Colon (tissue), 2 donors: Measurements from ENCODE around the gene SLC9A9.

Experiments used
- FAIRE-seq: peaks from 2 replicates; lab custom pipeline; 2012; peaks lifted over from hg19 to GRCh38; lab: Jason Lieb, UNC
- donor health status: control.
- donor health status: control.

SLC9A9 gene

DNA sequence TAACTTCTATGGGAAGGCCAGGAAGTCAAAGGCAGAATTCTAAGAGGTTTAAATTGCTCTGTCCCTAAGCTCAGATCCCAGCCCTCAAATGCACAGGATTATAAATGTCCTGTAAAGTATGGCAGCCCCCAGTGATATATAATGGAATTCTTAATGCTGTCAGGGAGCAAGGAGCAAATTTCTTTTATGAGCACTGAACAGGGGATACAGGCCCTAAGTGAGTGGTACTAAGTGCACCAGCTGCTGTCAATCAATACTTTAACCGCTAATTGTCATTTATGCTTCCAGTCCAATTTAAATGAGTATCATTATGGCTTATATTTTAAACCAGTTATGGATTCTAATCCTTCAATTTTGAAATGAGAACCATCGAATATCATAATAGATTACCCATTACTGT lies 4.7 kb downstream of the SLC9A9 start:
- FAIRE-seq, result no peak

DNA sequence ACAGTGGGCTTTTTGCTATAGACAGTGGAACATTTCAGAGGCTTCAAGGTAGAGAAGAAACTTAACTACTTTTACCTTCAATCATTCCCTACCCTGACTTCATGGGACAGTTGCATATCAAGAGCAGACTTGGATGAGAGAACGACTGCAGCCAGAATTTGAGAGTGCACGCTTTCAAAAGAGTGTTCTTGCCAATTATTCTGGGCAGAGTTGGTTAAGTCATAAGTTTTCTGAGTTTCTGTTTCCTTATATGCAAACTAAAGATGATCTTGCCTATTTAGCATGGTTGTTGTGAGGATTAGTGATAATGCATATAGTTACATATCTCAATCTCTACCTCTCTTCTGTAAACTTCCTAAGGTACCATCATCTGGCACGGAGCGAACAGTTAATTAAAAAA lies 7.6 kb downstream of the SLC9A9 start:
- no peak for FAIRE-seq

DNA sequence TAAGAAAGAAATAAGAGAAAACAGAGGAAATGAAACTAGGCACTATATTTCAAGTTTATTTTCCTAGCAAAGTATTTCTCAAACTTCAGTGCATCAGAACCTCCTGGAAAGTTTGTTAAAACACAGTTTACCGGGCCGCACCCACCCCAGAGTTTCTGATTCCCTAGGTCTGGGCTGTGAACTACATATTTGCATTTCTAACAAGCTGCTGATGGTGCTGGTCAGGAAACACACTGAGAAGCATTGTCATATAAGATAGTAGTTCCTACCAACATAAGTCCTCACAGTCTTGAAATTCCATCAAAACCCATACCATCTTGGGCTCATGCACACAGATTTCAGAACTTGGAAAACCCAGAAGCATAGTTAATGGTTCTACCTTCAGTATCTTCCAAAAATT lies 8.3 kb downstream of the SLC9A9 start:
- no peak for FAIRE-seq

DNA sequence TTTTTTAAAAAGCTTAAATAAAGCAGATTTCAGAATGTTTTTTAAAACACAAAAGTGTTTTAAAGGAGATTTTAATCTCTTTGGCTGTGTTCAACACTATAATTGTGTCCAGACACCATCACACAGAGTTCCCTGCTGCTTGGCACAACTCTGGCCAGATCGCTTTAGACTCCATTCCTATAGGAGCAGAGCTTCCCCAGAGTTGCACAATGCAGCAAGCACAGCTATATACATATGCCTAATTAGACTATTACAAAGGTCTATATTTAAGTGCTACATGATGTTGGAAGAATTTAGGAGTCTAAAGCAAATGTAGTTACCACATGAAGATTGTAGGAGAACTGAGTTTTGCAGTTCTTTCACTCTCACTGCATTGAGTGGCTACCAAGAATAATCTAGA lies 11.2 kb downstream of the SLC9A9 start:
- no peak for FAIRE-seq

DNA sequence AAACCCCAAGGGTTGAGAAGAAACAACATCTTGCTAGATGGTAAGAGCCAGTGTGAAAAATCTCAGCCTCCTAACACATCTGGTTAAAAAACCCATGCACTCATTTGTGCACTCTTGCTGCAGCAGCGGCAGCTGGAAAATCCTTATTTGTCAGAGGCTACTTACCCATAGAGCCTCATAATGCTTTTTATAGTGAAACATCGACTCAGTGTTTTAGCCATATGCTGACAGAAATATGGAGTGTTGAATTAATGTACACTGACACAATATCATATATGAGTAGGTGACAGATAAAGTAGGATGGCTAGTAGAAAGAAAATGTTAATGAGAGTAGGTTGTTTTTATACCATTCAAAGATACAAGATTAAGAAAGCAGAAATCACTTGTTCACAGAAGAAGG lies 13.0 kb downstream of the SLC9A9 start:
- FAIRE-seq, result no peak

DNA sequence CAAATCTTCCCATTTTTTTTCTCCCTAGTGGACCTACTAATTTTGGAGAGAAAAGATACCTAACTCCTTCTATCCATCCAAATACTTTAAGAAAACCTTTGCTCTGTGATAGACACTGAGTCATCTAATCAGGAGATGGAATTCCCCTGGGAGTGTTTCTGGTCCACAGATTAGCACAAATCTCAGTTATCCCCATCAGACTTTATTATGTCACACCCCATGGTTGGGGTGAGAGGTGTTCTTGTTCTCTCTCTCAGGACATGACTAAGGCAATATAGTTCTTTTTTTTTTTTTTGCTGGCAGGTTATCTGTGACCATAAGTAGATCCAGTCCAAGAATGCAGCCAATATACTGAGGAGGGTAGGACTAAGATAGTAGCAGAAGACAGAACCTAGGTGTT lies 15.8 kb downstream of the SLC9A9 start:
- FAIRE-seq, result no peak

DNA sequence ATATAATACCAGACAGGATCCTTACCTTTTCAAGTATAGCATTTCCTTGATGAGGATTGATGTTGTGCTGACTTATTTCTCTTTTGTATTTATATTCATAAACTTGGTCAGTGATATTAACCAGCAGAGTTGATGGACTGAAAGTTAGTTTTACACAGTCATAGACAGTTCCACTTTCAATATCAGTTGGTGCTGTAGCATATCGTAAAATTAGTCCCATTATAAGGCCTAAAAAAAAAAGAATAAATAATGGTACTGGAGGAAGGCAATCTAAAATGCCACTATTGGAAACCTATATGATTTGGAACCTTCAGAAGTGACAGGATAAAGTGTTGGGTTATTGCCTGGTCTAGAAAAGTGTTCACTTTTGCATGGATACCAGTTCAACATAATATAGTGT lies 16.3 kb downstream of the SLC9A9 start:
- no peak for FAIRE-seq

DNA sequence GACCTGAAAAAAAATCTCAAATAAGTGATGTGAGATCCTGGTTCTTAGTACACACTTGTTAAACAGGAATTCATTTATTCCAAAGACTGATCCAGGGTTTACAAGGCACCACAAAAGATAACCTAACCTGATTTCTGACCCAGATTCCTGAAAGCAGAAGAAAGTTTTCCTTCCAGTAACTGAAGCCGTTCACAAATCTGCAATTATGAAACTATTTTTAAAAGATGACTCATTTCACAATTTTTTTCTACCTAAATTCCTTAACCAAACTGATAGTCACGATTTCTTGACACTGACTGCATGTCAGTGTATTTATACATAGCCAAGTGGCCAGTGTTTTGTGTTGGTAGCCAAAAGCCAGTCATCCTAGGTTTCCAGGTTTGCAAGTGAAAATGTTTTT lies 17.1 kb downstream of the SLC9A9 start:
- no peak for FAIRE-seq

DNA sequence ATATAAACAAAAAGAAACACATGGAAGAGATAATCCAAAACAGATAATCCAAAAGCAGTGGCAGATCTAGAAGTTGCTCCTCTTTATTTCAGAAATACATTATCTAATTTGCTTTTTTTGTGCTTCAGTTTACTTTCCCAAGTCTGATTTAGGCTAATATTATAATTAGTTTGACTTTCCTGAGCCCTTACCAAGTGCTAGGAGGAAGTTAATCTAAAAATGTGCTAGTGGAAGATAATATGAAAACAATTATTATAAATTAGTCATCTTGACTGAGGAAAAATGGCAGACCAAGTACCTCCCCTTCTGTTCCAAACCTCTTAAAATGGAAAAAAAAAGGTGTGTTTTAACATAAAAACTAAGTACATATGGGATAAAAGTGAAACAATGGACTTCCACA lies 17.5 kb downstream of the SLC9A9 start:
- FAIRE-seq, result no peak

DNA sequence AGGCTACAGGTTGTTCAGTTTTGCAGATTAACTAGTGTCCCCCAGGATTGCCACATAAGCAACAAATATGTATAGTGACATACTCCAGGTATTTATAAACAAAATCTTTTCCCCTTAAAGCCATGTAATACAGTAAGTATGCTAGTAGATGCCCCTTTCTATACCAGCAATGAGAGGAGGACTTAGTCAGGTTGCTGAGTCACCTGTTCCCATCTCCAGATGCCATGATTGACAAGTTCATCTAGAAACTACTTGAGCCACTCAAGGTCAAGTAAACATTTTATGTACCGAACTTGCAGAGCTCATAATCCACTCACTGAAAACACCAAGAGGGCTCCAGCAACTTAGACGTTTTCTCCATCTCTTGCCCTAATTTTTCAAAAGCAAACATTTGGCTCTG lies 18.2 kb downstream of the SLC9A9 start:
- no peak for FAIRE-seq

DNA sequence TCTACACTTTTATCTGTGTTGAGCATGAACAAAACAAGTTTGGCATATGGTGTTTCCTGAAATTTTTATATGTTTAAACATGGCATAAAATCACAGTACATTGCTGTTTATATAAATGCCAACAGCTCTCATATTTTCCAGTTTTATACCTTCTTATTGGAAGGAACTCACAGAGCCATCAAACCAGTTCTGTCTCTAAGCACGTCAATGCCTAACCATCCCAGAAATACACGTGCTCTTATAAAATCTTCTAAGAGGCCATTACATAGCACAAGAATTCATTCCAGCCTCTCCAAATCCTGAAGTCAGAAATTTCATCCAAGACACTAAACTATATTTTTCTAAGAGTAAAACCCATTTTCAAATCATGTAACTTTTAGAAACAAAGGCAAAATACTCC lies 20.8 kb downstream of the SLC9A9 start:
- no peak for FAIRE-seq

DNA sequence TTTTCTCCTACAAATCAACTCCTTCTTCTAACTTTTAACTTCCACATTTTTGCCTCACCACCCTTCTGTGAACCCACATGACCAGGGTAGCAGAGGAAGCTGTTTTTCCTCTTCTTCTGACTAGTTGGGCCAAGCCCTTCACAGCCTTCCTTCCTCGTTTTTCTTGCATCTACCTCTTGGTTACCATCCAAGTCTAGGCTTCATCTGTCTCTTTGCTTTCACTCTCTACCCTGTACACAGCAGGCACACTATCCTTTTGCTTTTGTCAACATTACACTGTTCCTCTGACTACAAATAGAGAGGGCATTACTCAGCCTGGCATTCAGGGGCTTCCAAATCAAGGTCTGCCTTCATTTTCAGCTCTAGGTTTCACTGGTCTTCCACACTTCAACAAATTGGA lies 22.0 kb downstream of the SLC9A9 start:
- no peak for FAIRE-seq

DNA sequence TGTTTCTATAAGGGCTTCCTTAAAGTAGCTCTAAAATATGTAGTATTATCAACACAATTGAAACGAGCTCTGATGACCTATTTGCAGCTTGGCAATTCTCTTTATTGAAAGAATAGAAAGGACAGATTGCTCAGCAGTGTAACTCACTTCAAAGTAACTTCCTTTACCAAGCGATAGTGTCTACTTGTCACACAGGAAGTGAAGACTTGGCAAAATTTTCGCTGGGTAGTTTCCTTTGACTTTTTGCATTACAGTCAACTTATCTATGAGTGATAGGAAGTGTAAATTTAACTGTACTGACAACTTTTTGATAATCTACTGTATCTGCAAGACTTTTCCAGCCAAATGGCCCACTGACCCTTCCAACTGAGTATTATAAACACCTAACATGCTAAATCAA lies 22.8 kb downstream of the SLC9A9 start:
- no peak for FAIRE-seq

DNA sequence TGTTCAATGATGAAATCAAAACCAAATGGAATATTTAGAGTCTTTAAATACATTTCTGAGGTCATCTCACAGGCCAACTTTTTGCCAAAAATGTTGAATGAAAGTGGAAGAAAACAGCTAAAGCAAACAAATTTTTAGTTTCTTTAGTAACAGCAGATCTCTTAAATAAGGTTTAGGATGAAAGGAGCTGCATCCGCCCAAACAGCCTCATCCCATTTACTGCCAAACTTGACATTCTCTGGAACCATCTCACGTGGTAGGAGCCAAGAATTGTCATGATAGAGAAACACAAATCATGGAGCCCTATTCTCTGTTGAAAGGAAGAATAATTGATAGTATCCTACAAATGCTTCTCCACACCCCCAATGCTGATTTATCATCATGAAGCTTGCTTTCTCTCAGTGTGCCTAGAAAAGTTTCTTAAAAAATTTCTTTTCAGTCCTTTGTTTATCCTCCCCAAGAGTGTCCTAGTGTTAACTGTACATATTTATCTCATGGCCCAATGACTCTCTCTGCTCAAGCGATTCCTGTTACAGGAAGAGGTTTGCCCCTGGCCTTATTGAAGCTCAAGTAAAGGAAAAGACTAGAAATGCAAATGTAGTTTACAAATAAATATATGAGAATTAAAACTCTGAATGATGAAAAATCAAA lies 23.4 kb downstream of the SLC9A9 start:
- FAIRE-seq, result no peak

DNA sequence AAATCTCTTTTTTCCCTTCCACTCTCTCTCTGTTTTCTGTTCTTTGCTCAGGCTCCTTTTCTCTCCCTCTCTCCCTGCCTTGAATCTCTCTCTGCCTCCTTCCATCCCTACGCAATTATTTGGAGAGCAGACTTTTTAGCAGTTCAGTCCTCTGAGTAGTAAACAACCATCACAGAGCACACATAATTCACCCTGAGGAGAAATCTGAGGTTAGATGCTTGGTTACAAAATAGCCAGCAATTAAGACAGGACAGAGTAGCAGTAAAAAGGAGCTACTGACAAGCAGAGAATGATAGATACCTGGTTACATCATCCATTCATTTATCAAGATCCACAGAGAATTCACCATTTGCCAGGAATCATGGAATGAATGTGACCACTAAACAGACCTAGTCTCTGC lies 25.5 kb downstream of the SLC9A9 start:
- no peak for FAIRE-seq

DNA sequence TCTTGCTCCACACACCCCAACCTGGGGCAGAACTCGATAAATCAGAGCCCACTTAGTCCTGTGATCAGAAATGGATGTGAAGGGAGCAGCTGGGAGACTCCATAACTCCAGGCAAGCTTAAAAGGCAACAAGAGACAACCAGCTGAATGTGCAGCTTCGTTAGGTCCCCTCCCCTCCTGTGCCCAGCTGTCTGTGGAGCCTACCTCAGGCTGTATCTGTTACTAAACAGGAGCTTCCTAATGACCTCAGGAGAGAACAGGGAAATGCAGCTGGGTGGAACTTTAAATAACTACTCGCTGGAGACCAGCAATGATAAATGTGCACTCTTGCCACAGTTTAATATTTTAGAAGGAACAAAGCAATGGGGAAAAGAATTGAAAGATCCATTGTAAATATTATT lies 25.9 kb downstream of the SLC9A9 start:
- FAIRE-seq, result no peak

DNA sequence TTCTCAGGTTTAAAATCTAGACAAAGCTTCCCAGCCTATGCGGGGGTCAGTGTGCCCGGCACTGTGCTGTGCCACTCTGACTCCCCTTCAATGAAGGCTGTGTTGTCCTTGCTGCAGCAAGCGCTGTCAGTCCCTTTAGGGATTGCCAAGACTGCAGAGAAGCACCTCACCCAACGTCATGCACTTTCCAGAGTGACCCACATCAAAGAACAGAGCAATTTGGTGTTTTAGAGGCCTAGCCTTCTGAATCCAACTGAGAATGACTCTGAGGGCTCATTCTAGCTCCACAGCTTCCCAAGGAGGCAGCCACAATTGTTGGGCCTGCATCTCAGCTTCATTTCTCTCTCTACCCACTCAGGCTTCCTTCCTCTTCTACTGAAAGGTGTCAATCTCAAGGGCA lies 26.4 kb downstream of the SLC9A9 start:
- no peak for FAIRE-seq

DNA sequence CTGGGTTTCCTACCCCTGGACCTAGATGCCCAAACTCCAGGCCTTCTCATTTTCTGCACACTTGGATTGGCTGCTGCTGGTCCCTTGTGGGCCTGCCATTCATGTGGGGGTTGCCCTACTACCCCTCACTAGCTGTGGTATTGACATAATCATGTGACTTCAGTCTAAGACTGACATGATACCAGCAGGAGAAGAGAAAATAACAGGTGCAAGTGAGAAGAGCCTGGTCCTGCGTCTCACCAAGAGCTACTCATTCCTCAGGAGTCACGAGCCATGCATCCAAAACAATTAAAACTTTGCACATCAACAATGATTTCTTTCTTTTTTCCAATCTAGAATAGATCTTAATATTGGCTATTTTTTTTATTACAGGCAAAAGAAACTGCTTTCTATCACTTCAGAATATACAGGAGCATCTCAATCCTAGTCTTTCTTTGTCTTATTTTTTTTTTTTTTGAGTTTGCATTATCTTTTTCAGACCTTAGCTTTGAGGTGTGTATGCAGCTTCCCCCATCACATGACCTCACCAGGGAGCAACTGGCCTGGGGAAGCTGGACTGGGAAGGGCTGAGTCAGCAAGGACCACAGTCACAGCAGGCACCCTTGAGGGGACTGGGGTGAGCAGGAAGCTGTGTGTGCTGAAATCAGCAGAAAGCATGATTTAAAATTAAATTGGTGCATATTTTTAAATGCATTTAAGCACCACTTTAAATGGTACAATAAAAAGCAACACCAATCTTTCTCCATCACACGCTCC lies 27.6 kb downstream of the SLC9A9 start:
- FAIRE-seq, result no peak

DNA sequence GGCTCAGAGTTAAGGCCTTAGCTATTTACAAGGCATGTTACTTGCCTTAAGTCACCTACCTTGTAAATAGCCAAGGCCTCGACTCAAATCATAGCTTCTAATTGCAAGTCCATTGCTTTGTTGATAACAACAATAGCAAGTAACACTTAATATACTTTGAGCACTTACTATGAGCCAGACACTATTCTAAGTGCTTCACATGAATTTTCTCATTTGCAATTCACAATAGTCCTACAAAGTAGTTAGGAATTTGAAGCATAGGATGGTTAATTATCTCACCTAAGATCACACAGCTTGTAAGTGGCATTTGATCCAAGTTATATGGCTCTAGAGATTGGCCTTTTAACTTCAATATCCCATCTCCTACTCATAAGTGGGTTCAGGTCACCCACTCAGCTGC lies 28.4 kb downstream of the SLC9A9 start:
- no peak for FAIRE-seq

DNA sequence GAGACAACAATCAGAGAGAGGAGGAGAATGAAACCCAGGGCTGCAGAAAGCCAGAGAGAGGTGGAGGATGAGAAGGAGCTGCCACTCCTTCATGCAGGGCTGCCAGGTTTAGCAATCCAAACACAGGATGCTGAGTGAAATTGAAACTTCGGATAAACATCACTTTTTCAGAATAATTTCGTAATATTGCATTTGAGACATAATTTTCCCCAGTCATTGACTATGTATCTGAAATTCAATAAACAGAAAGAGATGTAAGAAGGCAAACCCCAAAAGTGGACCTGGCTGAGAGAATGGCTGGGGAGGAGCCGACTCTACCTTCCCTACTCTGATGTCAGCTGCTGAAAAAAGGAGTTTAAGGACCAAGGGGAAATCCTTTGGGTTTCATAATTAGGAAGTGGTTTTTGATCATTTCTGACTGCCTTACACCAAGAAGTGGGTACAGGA lies 33.8 kb downstream of the SLC9A9 start:
- FAIRE-seq, result no peak

DNA sequence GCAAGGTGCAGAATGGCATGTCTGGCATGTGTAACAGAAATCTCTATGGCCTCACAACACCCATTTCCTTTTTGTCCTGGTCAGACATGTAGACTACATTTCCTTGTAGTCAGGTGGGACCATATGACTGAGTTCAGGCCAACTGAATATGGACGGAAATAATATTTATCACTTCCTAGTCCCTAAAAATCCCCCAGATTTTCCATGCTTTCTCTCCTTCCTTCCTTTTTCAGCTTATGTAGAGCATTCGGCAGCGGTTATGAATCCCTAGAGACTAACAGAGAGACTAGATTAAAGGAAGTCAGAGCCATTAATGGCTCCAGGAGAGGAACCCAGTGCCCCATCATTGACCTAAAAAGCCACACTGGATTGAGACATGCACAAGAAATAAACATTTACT lies 35.8 kb downstream of the SLC9A9 start:
- no peak for FAIRE-seq

DNA sequence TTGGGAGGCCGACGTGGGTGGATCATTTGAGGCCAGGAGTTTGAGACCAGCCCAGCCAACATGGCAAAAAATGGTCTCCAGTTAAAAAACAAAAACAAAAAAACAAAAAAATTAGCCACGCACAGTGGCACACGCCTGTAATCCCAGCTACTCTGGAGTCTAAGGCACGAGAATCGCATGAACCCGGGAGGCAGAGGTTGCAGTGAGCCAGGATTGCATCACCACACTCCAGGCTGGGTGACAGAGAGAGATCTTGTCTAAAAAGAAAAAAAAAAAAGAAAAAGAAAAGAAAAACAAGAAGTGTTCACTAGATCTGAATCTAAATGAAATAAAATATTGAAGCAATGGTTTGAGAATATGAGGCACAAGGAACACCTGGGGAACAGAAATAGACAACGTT lies 36.7 kb downstream of the SLC9A9 start:
- no peak for FAIRE-seq

DNA sequence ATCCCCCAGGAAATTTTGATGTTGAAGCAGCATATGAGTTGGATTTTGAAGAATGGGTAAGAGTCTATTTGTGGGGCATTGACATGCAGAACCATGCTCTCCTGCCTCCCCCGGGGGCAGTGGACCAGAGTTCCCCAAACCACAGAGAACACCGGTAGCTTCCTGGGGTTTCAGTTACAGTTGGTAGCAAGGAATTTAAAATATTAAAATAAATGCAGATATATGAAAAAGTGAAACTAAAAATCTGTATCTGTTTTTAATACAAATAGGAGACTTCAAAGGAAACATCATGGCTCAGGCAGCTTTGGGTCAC lies 37.4 kb downstream of the SLC9A9 start:
- FAIRE-seq, result no peak

DNA sequence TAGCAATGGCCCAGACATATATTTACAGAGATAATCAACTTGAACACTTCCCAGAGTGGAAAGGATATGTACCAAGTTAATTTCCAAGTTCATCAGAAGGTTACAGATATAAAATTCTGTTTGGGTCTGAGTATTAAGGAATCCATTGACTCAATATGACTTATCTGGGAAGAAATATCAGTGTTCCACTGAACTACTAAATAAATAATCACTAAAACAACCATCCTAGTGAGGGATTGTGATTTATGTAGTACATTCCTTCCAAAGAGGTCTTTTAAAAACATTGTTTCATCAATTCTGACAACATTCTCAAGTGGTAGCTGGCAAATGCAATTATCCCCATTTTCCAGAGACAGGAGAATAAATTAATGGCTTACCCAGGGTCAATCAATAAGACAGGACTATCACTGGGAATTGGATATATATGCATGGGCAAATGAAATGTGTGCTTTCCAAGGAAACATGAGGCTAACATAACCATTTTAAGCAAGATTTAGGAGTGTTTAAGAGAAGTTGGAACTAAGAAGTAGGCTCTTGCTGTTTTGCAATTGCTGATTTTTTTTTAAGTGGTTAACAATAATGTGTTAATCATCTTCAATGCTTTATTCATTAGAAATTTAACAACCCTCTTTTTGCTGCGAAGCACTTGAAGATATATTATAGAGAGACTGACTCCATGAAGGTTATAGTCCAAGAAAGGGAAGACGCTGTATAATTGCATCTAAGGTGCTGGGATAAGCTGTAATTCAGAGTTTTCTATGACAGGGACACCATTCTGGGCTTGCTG lies 37.9 kb downstream of the SLC9A9 start:
- FAIRE-seq, result no peak
